Fibroblast of gingiva (primary cell): ENCODE data around the gene ZNF451.

Source experiments
- DNase-seq: peaks from one replicate; pipeline ENCODE4 v3.0.0-alpha.2; 2011; ENCODE audit warnings: low read depth

Gene ZNF451

DNA sequence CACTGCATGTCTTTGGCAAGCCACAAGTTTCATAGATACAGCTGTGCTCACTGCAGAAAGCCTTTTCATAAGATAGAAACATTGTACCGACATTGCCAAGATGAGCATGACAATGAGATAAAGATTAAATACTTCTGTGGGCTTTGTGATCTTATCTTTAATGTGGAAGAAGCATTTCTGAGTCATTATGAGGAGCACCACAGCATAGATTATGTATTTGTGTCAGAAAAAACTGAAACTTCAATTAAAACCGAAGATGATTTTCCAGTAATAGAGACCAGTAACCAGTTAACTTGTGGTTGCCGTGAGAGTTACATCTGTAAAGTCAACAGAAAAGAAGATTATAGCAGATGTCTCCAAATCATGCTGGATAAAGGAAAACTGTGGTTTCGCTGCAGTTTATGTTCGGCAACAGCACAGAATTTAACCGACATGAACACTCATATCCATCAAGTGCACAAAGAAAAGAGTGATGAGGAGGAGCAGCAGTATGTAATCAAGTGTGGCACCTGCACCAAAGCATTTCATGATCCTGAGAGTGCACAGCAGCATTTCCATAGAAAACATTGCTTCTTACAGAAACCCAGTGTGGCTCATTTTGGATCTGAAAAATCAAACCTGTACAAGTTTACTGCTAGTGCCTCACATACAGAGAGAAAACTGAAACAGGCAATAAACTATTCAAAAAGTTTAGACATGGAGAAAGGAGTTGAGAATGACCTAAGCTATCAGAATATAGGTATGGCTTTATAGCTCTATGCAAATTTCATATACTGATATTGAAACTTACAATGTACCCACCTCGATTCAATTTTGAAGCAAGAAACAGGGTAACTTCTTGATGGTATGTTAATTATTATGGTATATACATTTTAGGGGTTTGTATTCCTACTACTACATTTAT, 58.2 kb downstream of the ZNF451 start:
- DNase-seq, result no peak

- no peak for DNase-seq
Observed at GRCh38 chr6:57158658-57159057, 68.7 kb downstream of the ZNF451 start.

DNA sequence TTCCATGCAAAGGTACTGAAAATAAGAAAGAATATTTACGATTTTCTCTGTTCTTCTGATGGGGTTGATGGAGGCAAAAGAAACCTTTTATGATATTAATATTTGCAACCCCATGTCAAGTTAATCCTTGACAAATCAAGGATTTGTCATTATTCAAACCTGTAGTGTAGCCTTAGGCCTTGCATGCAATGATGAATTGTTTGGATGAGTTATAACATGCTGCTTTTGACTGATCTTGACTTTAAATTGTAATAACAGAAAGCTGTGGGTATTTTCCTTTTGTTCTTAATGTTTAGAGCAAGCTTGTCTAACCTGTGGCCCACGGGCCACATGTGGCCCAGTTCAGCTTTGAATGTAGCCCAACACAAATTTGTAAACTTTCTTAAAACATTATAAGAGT, 69.1 kb downstream of the ZNF451 start:
- no peak for DNase-seq

GRCh38 chr6:57162028-57162427, 72.0 kb downstream of the ZNF451 start:
- no peak for DNase-seq

- peak; percentile 12 for DNase-seq
Observed at GRCh38 chr6:57162516-57162915, 72.5 kb downstream of the ZNF451 start.

DNA sequence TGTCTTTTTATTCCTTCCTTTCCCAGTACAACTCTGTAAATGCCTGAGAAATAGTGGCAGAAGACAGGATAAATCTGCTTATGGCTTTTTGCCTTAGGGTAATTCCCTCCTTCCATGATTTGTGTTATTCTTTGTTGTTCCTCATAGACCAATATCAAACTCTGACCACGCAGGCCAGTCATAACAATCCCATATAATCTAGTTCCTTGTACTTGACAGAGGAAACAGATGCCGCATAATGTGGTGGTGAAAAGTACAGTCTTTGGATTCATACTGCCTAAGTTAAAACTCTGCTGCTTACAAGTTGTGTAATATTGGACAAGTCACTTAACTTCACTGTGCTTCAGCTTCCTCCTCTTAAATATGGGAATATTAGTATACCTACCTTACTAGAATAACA, 74.0 kb downstream of the ZNF451 start:
- no peak for DNase-seq

GRCh38 chr6:57165080-57165479, 75.1 kb downstream of the ZNF451 start:
- DNase-seq, result no peak

DNA sequence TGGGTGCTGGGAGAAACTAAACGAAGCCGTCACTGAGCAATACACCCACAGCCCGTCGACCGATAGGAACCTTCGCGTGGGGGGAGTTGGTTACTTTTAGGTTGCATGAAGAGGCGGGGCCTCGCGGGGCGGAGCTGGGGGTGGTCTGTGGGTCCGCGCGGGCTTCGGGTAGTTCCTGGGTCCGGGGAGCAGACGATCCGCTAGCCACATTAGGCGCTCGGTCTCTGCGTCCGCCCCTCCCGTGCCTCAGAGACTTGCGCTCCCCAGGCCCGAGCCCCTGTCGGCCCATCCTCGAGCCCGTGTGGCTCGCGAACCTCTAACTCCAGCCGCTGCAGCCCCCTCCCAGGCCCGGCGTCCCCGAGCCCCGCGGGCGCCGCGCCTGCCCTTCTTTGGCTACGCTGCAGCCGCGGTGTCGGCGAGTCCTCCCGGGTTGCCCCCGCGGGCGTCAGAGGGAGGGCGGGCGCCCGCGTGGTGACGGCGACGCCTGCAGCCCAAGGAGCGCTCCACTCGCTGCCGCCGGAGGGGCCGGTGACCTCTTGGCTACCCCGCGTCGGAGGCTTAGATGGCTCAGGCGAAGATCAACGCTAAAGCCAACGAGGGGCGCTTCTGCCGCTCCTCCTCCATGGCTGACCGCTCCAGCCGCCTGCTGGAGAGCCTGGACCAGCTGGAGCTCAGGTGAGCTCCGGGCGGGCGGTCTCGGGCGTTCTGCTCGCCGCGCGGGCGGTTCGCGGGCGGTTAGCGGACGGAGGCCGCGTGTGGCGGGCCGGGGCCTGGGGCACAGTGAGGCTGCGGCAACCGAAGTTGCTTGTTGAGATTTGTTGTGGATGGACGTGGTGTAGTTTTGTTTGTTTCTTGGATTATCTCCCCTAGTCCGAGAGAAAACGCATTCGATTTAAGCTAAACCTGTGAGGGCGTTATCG, 82.4 kb downstream of the ZNF451 start, which contains the start of gene BAG2:
TSS of gene BAG2 (plus strand) at position 191 of the 920 bp plus-strand sequence. CDS start at position 563, 372 bp downstream.
- DNase-seq, result peak; percentile 90

DNA sequence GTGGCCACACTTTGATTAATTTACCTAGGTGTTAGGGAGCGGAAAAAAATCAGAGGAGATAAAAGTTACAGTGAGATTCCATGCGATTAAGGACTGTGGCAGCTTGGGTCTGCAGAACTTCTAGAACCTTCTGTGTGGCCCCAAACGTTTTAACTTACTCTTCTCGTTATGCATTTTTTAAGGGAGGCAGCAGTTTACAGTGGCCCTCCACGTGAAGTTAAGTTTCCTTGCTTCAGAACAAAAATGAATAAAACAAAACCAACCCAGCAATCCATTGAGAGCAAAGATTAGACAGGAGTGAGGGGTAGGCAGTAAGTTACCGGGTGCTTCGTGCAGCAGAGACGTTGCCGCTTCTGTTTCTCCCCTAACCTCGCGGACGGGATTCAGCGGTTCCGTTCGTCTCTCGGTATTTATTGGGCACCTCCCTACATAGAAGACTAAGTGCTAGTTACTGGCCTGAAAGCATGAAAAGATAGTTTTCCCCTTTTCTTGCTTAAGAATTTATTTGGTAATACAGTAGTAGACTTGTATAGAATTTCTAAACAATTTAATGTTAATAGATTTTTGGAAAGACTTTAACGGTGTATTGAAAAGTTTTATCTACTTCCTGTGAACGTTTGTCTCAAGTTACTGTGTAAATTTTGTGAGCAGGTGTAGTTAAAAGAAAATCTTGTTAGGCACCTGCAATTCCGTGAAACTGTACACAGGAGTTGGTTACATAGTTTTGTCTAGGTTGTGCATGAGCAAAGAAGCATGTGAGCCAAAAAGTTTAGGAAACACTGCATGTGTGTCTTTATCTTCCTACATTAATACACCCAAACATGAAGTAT, 83.3 kb downstream of the ZNF451 start:
- no peak for DNase-seq

- DNase-seq, result peak; percentile 75
Observed at GRCh38 chr6:57173886-57174510, 84.0 kb downstream of the ZNF451 start.

DNA sequence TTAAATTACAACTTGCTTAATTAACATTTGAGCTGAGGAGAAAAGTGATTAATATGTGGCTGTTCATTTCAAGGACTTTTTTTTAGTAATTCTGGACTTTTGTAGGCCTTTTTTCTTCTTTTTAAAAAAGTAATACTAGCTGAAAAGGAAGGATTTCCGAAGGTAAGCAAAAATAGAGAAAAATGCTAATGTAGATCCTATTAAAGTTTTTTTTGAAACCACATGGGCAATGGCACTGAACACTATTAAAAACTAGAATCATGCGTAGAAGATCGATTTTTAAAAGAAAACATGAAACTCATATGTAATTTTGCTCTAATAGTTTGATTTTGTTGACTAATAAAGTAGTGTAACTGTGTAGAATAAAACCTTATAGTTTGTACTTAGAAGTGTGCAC, 84.5 kb downstream of the ZNF451 start:
- no peak for DNase-seq

GRCh38 chr6:57177545-57178265, 87.7 kb downstream of the ZNF451 start:
- peak; percentile 81 for DNase-seq

- no peak for DNase-seq
Observed at GRCh38 chr6:57180596-57180995, 90.6 kb downstream of the ZNF451 start.

GRCh38 chr6:57182017-57182432, 92.0 kb downstream of the ZNF451 start:
- DNase-seq, result peak; percentile 29

DNA sequence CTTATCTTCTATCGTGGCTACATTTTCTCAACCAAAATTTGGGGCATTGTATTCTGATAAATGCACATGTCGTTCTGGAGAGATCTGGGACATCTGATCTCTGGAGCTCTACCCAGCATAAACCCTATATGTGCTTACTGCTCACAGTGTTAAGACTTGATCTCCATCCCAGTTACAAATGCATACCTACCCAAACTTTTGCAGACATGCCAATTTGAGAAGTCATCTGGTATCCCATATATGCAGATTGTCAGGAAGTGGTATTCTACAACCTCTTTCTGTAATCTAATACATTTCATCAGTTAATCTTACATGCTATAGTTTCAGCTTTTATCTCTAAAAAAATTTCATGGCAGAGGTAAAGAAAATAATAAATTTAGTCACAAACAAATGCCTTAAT, 93.3 kb downstream of the ZNF451 start:
- no peak for DNase-seq

GRCh38 chr6:57190140-57190539, 100.2 kb downstream of the ZNF451 start:
- DNase-seq, result peak; percentile 73

GRCh38 chr6:57193177-57193576, 103.2 kb downstream of the ZNF451 start:
- DNase-seq, result peak; percentile 43

GRCh38 chr6:57195457-57195856, 105.5 kb downstream of the ZNF451 start:
- DNase-seq, result no peak

DNA sequence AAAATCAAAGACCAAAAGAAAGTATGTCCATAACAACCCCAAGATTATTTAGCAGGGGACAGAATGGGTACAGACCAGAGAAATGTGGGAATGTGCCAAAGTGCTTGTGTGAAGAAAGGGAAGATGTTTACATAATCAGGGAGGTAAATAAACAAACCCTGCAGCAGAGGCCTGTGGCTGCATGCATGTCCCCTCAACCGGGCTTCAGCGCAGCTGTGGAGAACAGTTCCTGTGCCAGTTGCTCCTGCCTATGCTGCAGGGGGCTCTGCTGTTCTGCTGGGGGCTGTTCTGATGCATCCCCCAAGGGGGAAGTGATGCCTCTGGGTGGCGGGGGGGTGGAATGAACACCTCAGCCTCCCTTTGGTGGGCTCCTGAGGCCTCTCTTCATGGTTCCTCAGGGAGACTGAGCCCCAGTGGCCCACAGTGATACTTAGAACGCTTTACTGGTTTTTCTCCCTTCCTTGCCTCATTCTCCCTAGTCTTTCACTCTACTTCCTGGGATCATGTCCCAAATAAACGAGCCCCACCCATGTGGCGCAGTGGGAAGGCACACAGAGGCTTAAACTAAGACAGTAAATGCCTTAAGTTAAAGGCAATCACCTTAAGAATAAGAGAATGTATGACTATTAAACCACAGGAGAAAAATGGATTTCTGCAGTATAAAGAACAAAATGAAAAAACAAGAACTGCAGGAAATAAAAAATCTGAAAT, 109.1 kb downstream of the ZNF451 start:
- DNase-seq, result peak; percentile 69

DNA sequence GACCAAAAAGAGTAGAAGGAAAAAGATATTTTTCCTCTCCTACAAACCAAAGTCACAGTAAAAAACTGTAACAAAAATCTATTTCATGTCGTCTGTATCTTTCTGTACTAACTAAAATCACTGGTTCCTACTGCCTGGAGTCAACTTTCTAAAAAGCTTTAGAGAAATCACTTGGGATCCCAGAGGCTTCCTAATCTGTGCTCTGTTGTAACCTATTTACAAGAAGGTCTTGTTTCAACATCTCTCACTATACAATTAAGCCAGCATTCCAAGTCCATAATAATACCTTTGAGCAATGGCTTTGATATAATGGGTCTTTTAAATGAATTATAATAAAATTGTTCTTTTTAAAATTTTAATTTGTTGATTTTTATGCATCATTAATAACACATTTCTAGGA, 111.7 kb downstream of the ZNF451 start:
- DNase-seq, result peak; percentile 24
